Mucosa of stomach (tissue), 1 donor: ENCODE measurements around the gene PTPRD.

ENCODE experiments used
- H3K27me3 ChIP-seq: one replicate; pipeline ENCODE4 v1.7.0; 2013; ENCODE audit warnings: mild to moderate bottlenecking, low read length; ENCODE audit not compliant: control insufficient read depth, insufficient read depth
- H3K36me3 ChIP-seq: one replicate; pipeline ENCODE4 v1.7.0; 2013; ENCODE audit warnings: low read length; ENCODE audit not compliant: control insufficient read depth, insufficient read depth
- H3K4me1 ChIP-seq: one replicate; pipeline ENCODE4 v1.7.0; 2013; ENCODE audit warnings: mild to moderate bottlenecking, low read length; ENCODE audit not compliant: control insufficient read depth, insufficient read depth
- H3K4me3 ChIP-seq: one replicate; pipeline ENCODE4 v1.7.0; 2013; ENCODE audit warnings: low read length
- H3K9ac ChIP-seq: one replicate; pipeline ENCODE4 v1.7.0; 2013; ENCODE audit warnings: mild to moderate bottlenecking, low read length, moderate library complexity
- H3K9me3 ChIP-seq: one replicate; pipeline ENCODE4 v1.7.0; 2013; ENCODE audit warnings: mild to moderate bottlenecking, low read length, moderate library complexity; ENCODE audit not compliant: control insufficient read depth
- donor health status: Pancreatic carcinoma.

Gene PTPRD

DNA sequence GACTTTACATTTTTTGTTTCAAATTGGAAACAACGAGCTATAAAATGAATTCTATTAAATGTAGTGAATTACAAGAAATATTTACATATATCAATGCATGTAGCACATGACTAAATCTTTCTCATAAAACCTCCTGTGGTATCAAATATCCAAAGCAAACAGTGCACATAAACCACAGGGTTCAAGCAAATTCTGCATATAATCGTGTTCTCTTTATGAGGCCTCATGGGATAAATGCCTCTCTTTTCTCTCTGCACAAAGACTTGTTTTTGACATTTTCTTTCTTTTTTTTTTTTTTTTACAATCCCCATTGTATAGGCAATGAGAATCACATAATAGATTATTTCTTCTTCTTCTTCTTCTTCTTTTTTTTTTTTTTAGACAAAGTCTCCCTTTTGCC is 1696.0 kb downstream of the PTPRD start:
- no peak overlapping the region for H3K9ac ChIP-seq
- no peaks in the 10 kb centered on the region for H3K9me3 ChIP-seq

DNA sequence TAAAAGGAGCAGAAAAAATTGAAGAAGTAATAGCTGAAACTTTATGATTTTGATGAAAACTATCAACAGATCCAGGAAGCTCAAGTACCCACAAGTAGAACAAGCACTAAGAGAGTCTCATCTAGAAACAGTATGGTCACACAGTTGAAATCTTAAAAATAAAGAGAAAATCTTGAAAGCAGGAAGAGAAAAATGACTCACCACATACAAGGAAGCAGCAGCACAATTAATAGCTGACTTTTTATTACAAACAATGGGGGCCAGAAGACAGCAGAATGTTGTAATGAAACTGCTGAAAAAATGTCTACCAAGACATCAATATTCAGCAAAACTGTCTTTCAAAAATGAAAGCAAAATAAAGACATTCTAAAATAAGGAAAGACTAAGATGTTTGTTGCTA is 1704.9 kb downstream of the PTPRD start:
- no peaks in the 10 kb centered on the region for H3K4me1 ChIP-seq
- H3K27me3 ChIP-seq = no peaks in the 10 kb centered on the region
- no peaks in the 10 kb centered on the region for H3K9me3 ChIP-seq
- no peak overlapping the region for H3K9ac ChIP-seq
- no peak overlapping the region for H3K4me3 ChIP-seq
- no peaks in the 10 kb centered on the region for H3K36me3 ChIP-seq

More for the DNA sequence above, 1696.0 kb downstream of the PTPRD start:
- Histone ChIP-seq H3K27me3 (no peaks in the 10 kb centered on the region), H3K4me1 (no peaks in the 10 kb centered on the region), H3K36me3 (no peaks in the 10 kb centered on the region), H3K4me3 (no peak overlapping the region)

DNA sequence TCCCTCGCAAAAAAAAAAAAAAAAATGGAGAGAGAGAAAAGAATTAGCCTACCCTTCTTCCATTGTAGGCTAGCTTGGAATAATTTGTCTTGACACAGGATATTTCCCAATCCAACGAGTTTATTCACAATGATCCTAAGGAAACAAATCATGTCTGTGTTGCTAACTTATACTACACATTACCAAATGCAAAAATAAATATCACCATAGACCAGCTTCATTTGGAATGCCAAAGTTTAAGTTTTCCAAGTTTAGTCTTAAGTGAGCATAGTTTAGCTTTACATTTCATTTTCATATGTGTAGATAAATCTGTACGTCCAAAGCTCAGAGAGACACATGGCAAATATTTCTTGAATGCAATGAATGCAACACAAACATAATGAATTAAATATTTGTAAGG is 1707.1 kb downstream of the PTPRD start:
- Histone ChIP-seq H3K9ac (no peak overlapping the region), H3K9me3 (no peaks in the 10 kb centered on the region), H3K4me1 (no peaks in the 10 kb centered on the region), H3K36me3 (no peaks in the 10 kb centered on the region), H3K4me3 (no peak overlapping the region), H3K27me3 (no peaks in the 10 kb centered on the region)

DNA sequence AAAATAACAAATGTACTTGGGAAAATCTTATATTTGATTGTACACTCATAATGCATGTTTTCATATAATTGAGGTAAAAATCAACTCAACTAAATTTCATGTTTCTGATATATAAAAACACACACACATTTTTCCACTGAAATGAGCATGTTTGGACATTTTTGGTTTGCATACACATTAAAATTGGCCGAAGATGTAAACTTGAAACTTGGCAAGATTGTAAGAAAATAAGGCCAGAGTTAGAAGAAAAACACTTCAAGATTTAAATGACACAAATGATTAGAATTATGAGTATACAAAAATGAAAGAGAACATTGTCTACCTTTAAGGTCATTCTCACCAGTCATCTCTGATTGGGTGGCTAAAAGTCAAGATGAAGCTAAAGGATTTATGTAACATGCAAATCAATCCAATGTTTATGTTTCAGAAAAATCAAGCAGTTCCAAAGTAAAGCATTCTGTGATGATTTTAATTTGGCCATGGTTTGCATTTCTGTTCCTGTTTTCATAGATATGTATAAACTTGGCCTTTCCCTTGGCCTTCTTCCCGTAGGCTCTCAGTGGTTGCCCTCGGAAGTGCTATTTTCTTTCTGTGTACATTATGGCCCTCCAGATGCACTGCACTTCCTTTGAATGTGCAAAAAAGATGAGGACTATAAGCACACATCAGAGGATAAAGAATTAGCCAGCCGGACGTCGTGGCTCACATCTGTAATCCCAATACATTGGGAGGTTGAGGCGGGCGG is 1707.9 kb downstream of the PTPRD start:
- Histone ChIP-seq H3K4me1 (no peaks in the 10 kb centered on the region), H3K9ac (no peak overlapping the region), H3K36me3 (no peaks in the 10 kb centered on the region), H3K27me3 (no peaks in the 10 kb centered on the region), H3K4me3 (no peak overlapping the region), H3K9me3 (no peaks in the 10 kb centered on the region)

DNA sequence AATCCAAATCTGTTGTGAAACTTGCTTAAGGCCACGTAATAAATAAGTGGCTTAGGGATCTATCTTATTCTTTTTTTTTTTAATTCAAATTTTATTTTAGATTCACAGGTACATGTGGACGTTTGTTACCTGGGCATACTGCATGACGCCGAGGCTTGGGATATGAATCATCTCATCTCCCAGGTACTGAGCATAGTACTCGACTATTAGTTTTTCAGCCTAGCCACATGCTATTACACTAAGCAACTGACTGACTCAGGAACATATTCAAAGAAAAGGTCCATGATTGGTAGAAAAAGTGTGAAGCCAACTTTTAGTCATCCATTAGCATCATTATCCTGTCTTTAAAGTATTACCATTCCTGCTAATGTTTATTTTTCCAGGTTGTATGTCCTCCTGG is 1709.7 kb downstream of the PTPRD start:
- no peak overlapping the region for H3K4me3 ChIP-seq
- no peaks in the 10 kb centered on the region for H3K9me3 ChIP-seq
- H3K36me3 ChIP-seq = no peaks in the 10 kb centered on the region
- no peaks in the 10 kb centered on the region for H3K27me3 ChIP-seq
- no peaks in the 10 kb centered on the region for H3K4me1 ChIP-seq
- no peak overlapping the region for H3K9ac ChIP-seq

DNA sequence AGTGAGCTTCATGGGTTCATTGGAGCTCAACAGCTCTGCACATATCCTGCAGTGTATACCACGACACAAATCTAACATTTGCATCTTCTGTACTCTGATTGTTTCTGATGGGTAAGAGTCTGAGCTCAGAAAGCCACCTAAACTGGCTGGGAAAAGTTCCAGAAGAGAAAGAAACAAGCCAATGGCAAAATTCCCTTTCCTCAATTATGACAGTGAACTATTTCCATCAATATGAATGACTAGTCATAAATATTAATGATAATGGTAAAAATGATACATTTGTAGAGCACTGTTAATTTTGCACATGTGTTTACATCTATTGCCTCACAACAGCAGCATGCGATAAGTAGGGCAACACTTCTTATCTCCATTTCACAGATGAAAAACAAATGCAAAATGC is 1711.7 kb downstream of the PTPRD start:
- H3K4me1 ChIP-seq = no peaks in the 10 kb centered on the region

DNA sequence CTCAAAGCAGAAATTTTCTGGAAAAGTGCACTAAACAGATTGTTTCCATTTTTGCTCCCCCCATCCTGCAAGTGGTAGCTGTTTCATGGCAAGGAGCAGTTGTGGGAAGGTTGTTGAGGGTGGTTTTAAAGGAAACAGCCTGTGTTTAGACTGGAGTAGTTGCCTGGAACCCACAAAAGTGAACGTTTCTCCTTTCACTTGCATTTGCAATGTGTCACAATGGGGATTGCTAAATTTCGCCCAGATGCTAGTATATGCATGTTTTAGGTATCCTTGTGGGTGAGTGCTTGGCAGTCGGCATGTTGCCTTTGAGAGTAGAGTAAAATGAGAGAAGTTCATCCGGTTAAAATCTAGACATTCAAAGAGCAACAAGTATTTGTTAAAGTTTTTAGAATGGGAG is 1713.3 kb downstream of the PTPRD start:
- H3K9me3 ChIP-seq = no peaks in the 10 kb centered on the region
- no peaks in the 10 kb centered on the region for H3K36me3 ChIP-seq
- no peak overlapping the region for H3K9ac ChIP-seq
- no peaks in the 10 kb centered on the region for H3K4me1 ChIP-seq
- no peak overlapping the region for H3K4me3 ChIP-seq
- H3K27me3 ChIP-seq = no peaks in the 10 kb centered on the region

More for the DNA sequence above, 1711.7 kb downstream of the PTPRD start:
- no peaks in the 10 kb centered on the region for H3K9me3 ChIP-seq
- H3K36me3 ChIP-seq = no peaks in the 10 kb centered on the region
- H3K27me3 ChIP-seq = no peaks in the 10 kb centered on the region
- H3K4me3 ChIP-seq = no peak overlapping the region
- H3K9ac ChIP-seq = no peak overlapping the region

DNA sequence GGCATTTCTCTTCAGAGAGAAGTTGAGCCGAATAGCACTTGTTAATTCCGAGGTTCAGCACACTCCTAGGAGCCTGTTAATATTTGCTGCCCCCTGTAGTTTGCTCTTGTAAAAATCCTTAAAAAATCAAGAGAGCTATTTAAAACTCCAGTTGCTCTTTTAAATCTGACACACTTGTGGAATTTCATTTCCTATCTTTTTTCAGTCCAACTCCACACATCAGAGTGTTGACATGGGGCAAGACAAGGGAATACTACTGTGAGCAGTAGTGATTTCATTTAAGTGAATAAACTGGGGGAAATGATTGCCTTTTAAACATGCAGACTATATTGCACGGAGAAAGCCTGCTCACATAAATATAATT is 1717.0 kb downstream of the PTPRD start:
- Histone ChIP-seq H3K36me3 (no peaks in the 10 kb centered on the region), H3K4me1 (no peaks in the 10 kb centered on the region), H3K4me3 (no peak overlapping the region), H3K9ac (no peak overlapping the region), H3K9me3 (no peaks in the 10 kb centered on the region), H3K27me3 (no peaks in the 10 kb centered on the region)

DNA sequence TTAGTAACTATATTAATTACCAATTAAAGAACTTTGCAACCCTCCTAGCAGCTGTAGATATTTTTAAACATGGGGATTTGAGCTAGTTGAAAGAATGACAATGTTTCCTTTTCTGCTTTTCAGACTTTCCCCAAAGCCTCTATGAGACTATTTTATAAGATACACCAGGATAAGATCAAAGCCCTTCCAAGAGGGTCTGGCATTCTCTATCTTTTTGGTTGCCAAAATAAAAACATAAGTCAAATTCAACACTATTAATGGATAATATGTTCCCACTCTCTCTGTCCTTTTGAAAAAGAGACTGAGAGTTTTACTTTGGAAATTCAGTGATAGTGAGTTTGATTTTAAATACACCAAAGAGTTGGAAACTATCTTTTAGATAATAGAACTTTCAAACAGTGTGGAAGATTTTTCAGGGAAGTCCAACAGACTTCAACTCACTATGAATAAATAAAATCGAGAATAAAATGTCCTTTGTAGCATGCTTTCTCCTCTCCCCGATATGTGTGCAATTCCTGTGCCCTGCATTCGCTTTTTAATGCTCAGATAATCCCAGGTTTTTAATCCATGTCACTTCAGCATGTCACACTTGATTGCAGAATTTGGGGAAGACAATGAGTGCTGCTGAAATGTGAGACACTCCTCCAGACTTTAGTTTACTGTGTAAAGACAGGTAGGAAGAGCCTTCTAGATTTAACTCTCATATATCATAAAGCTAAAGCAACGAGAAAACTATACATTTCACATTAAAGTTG is 1717.5 kb downstream of the PTPRD start:
- Histone ChIP-seq H3K9ac (no peak overlapping the region), H3K36me3 (no peaks in the 10 kb centered on the region), H3K4me1 (no peaks in the 10 kb centered on the region), H3K27me3 (no peaks in the 10 kb centered on the region), H3K9me3 (no peaks in the 10 kb centered on the region), H3K4me3 (no peak overlapping the region)

DNA sequence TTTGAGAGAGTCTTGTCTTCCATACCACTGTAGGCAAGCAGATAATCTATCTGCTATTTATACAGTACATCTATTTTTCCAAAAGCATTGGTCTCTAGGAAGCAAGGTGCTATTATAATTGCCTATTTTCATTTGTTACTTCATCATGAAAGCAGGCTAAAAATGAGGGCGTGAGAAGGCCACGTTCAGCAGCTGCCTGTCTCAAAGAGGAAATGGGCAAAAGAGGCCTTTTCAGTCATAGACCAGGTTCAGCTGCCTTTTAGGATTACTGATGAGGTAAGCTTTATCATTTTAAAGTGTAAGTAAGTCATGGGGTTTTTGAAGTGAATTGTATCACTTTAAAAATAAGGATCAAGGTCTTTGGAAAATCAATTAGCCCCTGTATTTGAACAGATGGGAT is 1722.1 kb downstream of the PTPRD start:
- Histone ChIP-seq H3K4me3 (no peak overlapping the region), H3K27me3 (no peaks in the 10 kb centered on the region), H3K4me1 (no peaks in the 10 kb centered on the region), H3K36me3 (no peaks in the 10 kb centered on the region), H3K9ac (no peak overlapping the region), H3K9me3 (no peaks in the 10 kb centered on the region)

DNA sequence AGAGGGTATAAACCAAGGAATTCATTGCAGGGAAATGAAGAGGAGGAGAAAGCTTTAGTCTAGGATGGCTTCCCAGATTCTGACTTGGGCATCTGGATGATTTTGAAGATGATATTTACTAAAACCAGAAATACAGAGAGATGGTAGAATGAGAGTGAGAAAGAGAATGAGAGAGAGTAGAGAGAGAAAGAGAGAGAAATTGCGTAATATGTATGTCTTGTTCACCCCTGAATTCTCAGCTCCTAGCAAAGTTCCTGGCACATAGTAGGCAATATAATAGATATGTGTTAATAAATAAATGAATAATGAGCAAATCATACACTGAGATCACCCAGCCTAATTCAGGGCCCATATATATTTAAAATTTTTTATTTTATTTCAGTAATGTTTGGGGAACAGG is 1723.7 kb downstream of the PTPRD start:
- Histone ChIP-seq H3K27me3 (no peaks in the 10 kb centered on the region), H3K4me1 (no peaks in the 10 kb centered on the region), H3K9me3 (no peaks in the 10 kb centered on the region), H3K4me3 (no peak overlapping the region), H3K36me3 (no peaks in the 10 kb centered on the region), H3K9ac (no peak overlapping the region)

DNA sequence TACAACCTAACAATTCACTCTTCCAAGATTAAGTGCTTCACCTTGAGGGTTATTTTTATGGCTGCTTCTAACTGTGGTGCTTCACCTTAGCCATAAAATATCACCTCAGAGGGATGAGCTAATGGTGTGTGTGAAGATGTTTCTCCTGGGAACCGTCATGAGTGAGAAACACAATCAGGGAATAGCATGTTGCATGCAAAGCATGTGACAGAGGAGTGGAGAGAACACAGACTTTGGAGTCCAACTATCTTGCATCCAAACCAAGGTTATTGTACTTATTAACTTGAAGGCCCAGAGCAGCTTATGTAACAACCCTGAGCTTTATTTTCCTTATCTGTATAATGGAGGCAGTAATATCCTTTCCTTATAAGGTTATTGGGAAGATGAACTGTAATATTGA is 1724.2 kb downstream of the PTPRD start:
- no peaks in the 10 kb centered on the region for H3K36me3 ChIP-seq
- H3K27me3 ChIP-seq = no peaks in the 10 kb centered on the region
- no peak overlapping the region for H3K4me3 ChIP-seq
- no peaks in the 10 kb centered on the region for H3K9me3 ChIP-seq
- H3K4me1 ChIP-seq = no peaks in the 10 kb centered on the region
- H3K9ac ChIP-seq = no peak overlapping the region
